ENCODE results near the gene NPHP4. TPM values are rescaled to one million over a fixed set of nuclear protein-coding genes. Genes with fewer than 3 reads are reported as not detected.

The NPHP4 gene
- total RNA-seq, 1 donor from 2014 or later: 11.3 TPM

- DNase-seq (ENCODE audit: extremely low spot score in 2 of 2): no peak
- TF ChIP-seq POLR2A (IDR thresholded peaks at IDR 0.05) (no peak), POLR2AphosphoS5 (IDR thresholded peaks at IDR 0.05; ENCODE audit: insufficient read depth in 1 of 2, low read depth in 1 of 2) (no peak)
- TF ChIP-seq, protein P1, sequence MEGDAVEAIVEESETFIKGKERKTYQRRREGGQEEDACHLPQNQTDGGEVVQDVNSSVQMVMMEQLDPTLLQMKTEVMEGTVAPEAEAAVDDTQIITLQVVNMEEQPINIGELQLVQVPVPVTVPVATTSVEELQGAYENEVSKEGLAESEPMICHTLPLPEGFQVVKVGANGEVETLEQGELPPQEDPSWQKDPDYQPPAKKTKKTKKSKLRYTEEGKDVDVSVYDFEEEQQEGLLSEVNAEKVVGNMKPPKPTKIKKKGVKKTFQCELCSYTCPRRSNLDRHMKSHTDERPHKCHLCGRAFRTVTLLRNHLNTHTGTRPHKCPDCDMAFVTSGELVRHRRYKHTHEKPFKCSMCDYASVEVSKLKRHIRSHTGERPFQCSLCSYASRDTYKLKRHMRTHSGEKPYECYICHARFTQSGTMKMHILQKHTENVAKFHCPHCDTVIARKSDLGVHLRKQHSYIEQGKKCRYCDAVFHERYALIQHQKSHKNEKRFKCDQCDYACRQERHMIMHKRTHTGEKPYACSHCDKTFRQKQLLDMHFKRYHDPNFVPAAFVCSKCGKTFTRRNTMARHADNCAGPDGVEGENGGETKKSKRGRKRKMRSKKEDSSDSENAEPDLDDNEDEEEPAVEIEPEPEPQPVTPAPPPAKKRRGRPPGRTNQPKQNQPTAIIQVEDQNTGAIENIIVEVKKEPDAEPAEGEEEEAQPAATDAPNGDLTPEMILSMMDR (IDR thresholded peaks at IDR 0.05): no peak
- Histone ChIP-seq H3K36me3 (peaks cover 0 to 31% of the 10 kb centered on the region in 2 donors), H3K4me3 (no peak overlapping the region), H3K27ac (no peak overlapping the region), H3K9me3 (no peaks in the 10 kb centered on the region), H3K4me1 (no peaks in the 10 kb centered on the region), H3K27me3 (no peaks in the 10 kb centered on the region)
- intact Hi-C loops (cut with DNase I): no loop called here
These were observed 119.3 kb downstream of the NPHP4 start for GRCh38 chr1:5872886-5873285.

GRCh38 chr1:5868931-5869500 is 123.2 kb downstream of the NPHP4 start:
- Histone ChIP-seq H3K27ac (no peak overlapping the region), H3K4me3 (no peak overlapping the region), H3K9me3 (no peaks in the 10 kb centered on the region), H3K27me3 (no peaks in the 10 kb centered on the region), H3K36me3 (peaks cover 0 to 7% of the 10 kb centered on the region in 2 donors), H3K4me1 (no peaks in the 10 kb centered on the region)
- no peak for DNase-seq (ENCODE audit: extremely low spot score in 2 of 2)
- TF ChIP-seq, protein P1 (IDR thresholded peaks at IDR 0.05): no peak
- TF ChIP-seq POLR2A (IDR thresholded peaks at IDR 0.05): no peak
- no peak for TF ChIP-seq POLR2AphosphoS5 (IDR thresholded peaks at IDR 0.05; ENCODE audit: insufficient read depth in 1 of 2, low read depth in 1 of 2)
- intact Hi-C loops (cut with DNase I): no loop called here

DNA sequence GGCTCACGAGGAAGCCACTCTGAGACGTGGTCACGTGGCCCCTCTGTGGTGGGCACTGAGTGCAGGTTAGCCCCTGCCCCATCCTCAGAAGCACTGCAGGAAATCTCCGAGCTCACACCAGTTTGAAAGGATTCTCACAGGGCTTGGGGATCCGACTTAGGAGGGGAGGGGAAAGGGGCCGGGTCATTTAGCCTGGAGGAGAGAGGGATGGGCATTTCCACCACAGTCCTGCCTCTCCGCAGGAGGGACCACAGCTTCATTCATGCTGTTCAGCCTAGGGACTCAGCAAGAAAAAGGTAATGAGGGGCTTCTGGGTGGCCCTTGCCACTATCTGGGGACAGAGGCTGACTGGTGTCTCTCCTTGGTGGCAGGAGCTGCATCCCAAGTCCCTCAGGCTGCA is 126.5 kb downstream of the NPHP4 start:
- Histone ChIP-seq H3K27me3 (no peaks in the 10 kb centered on the region), H3K4me1 (no peaks in the 10 kb centered on the region), H3K4me3 (no peak overlapping the region), H3K9me3 (no peaks in the 10 kb centered on the region), H3K36me3 (peaks cover 0 to 15% of the 10 kb centered on the region in 2 donors), H3K27ac (no peak overlapping the region)
- TF ChIP-seq POLR2AphosphoS5 (IDR thresholded peaks at IDR 0.05; ENCODE audit: insufficient read depth in 1 of 2, low read depth in 1 of 2): no peak
- TF ChIP-seq, protein P1 (IDR thresholded peaks at IDR 0.05): no peak
- TF ChIP-seq POLR2A (IDR thresholded peaks at IDR 0.05): no peak
- intact Hi-C loops (cut with DNase I): no loop called here
- no peak for DNase-seq (ENCODE audit: extremely low spot score in 2 of 2)

DNA sequence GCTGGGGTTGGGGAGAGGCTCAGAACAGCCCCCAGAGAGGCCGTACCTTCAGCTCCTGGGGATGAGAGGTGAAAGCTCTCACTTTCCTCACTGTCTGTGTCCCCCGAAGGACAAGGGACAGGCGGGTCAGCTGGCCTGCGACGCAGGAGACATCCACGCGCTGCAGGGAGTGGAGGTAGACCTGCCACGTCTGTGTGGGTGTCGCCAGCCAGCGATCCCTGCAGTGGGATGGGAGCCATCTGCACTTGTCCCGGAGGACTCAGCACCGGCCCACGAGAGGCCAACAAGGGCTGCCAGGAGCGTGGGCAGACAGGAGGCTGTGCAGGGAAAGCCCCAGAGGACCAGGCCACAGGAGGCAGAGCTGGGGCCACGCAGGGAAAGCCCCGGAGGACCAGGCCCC is 127.2 kb downstream of the NPHP4 start:
- Histone ChIP-seq H3K36me3 (peaks cover 0 to 13% of the 10 kb centered on the region in 2 donors), H3K27me3 (no peaks in the 10 kb centered on the region), H3K9me3 (no peaks in the 10 kb centered on the region), H3K4me1 (no peaks in the 10 kb centered on the region), H3K27ac (no peak overlapping the region), H3K4me3 (no peak overlapping the region)
- intact Hi-C loops (cut with DNase I): no loop called here
- no peak for TF ChIP-seq POLR2AphosphoS5 (IDR thresholded peaks at IDR 0.05; ENCODE audit: insufficient read depth in 1 of 2, low read depth in 1 of 2)
- TF ChIP-seq, protein P1 (IDR thresholded peaks at IDR 0.05): no peak
- TF ChIP-seq POLR2A (IDR thresholded peaks at IDR 0.05): no peak
- no peak for DNase-seq (ENCODE audit: extremely low spot score in 2 of 2)

- H3K4me3 ChIP-seq: no peak overlapping the region
These were observed 128.0 kb downstream of the NPHP4 start for GRCh38 chr1:5864256-5864655.

More at GRCh38 chr1:5864256-5864655, 128.0 kb downstream of the NPHP4 start:
- no peak for TF ChIP-seq POLR2A (IDR thresholded peaks at IDR 0.05)
- TF ChIP-seq, protein P1 (IDR thresholded peaks at IDR 0.05): no peak
- TF ChIP-seq POLR2AphosphoS5 (IDR thresholded peaks at IDR 0.05; ENCODE audit: insufficient read depth in 1 of 2, low read depth in 1 of 2): no peak
- Histone ChIP-seq H3K27ac (no peak overlapping the region), H3K9me3 (no peaks in the 10 kb centered on the region), H3K4me1 (no peaks in the 10 kb centered on the region), H3K27me3 (no peaks in the 10 kb centered on the region), H3K36me3 (peaks cover 0 to 13% of the 10 kb centered on the region in 2 donors)
- no peak for DNase-seq (ENCODE audit: extremely low spot score in 2 of 2)
- intact Hi-C loops (cut with DNase I): no loop called here
